Pons (tissue), 1 donor: Measurements from ENCODE around the gene TOP3B.
"Not testable (repeated sequence)": the region's sequence is repeated elsewhere in the genome, so short reads cannot be mapped to it uniquely, and the experiment has no call there.

Experiments used
- DNase-seq: peaks from one replicate; pipeline ENCODE4 v3.0.0-alpha.2; 2016; ENCODE audit warnings: low spot score

The TOP3B gene

DNA sequence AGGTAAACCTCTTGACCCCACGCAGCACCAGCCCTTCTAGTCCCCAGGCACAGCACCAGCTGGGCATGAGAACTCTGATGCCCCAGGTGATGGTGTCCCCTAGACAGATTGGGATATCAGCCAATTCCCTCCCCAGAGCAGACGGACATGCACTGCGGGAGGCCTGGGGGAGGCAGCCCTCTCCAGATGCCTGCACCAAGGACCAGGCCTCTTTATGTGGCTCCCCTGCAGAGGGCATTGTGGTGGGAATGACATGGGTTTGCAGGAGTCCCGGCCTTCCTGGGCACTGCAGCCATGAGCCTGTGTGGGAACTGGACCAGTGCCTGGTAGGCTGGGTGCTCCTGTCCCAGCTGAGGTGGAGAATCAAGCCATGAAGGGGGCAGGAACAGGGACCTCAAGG is 55.9 kb downstream of the TOP3B start:
- no peak for DNase-seq

DNA sequence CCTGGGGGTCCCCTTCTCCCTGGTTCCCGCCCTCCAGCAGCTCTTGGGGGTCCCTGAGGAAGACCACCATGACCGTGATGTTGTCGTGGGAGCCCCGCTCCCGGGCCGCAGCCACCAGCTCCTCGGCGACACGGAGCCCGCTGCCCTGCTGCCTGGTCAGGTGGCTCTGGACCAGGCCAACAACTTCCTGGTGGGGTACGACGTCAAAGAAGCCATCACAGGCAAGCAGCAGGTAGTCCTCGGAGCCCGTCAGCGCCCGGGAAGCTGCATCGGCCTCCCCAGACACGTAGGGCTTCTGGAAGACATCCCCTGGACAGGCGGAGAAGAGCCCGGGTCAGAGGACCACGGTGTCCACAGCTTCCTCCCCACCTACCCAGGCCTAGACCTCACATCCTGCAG is 59.4 kb downstream of the TOP3B start:
- DNase-seq, result no peak

DNA sequence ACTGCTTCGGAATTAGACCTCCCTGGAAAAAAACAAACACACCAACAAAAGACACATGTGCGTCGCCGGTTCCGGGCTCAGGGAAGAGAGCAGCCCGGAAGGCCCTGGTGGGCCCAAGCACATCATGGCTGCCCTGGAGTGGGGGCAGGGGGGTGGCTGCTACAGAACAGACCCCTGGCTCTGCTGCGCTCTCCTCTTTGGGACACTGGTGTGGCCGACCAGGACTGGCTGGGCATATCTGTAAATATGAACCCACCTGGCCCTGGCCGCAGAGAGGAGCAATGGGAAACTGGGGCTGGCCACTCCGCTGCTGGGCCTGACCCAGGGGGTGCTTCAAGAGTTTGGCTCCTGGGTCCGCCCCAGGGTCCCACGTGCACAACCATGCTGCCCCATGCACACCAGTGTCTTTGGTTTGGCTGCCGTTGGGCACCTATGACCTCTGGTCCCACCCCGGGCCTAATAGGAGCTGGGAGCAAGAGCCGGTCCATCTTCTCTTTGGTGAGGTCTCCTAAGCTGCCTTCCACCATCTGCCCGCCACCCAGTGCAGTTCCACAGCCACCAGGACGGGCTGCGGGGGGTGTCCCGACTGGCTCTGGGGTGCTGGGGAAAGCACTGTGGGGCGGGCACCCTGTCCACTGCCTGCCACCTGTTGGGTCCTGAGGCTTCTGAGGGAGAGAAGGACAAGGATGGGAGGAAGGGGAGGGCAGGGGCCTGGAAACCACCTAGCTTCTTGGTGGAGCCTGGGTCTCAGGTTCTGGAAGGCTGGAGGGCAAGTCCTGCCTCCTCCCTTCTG is 60.0 kb downstream of the TOP3B start:
- DNase-seq, result no peak

GRCh38 chr22:21921729-21922128 is 60.9 kb downstream of the TOP3B start:
- DNase-seq, result no peak

DNA sequence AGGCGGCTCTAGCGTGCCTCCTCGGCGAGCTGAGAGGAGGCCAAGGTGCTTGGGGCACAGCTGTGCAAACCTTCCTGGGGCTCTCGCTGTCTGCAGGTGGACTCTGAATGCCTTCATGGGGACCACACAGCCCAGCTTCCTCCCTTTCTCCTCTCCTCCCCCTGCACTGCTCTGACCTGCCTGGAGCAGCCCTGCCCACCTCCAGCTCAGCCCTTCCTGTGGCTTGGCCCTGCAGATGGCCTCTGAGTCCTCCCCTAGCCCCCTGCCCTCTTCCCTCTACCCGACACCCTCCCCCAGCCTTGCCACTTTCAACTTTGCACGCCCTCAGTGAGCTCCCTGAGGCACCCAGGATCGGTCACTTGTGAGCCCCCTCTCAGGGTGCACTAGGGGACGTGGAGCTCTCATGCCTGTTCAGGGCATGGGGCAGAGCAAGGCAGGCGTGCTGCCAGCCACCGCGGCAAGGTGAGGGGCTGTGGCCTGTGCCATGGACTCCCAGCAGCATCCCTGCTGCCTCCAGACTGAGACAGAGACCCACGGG is 61.3 kb downstream of the TOP3B start:
- no peak for DNase-seq

GRCh38 chr22:21920341-21921183 is 62.0 kb downstream of the TOP3B start:
- no peak for DNase-seq

- no peak for DNase-seq
Observed at GRCh38 chr22:21919526-21920307, 62.9 kb downstream of the TOP3B start.

DNA sequence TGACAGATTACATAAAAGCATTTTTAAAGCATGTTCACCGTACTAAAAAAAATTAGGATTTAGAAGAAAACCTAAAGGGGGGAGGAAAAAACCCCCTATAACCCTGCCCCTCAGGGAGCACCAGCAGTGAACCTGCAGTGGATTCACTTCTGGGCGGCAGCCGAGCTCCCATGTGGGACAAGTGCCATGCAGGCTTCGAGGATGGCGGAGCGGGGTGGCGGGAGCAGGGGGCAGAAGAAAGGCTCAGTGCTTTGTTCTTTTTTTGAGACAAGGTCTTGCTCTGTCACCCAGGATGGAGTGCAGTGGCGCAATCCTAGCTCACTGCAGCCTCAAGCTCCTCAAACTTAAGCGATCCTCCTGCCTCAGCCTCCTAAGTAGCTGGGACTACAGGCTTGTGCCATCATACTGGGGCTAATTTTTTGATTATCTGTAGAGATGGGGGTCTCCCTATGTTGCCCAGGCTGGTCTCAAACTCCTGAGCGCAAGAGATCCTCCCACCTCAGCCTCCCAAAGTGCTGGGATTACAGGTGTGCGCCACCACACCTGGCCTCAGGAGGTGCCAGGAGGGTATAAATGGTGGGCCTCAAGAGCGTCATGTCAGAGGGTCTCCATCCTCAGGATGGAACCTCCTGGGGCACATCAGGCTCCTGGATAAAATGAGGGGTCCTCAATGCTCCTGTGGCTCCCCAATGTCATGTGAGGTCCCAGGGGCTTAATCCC is 64.0 kb downstream of the TOP3B start:
- DNase-seq, result no peak

GRCh38 chr22:21917959-21918261 is 64.7 kb downstream of the TOP3B start:
- DNase-seq, result no peak

GRCh38 chr22:21917181-21917958 is 65.2 kb downstream of the TOP3B start:
- DNase-seq, result no peak

GRCh38 chr22:21916309-21916918 is 66.2 kb downstream of the TOP3B start:
- no peak for DNase-seq

- no peak for DNase-seq
Observed at GRCh38 chr22:21915624-21916308, 66.8 kb downstream of the TOP3B start.

DNA sequence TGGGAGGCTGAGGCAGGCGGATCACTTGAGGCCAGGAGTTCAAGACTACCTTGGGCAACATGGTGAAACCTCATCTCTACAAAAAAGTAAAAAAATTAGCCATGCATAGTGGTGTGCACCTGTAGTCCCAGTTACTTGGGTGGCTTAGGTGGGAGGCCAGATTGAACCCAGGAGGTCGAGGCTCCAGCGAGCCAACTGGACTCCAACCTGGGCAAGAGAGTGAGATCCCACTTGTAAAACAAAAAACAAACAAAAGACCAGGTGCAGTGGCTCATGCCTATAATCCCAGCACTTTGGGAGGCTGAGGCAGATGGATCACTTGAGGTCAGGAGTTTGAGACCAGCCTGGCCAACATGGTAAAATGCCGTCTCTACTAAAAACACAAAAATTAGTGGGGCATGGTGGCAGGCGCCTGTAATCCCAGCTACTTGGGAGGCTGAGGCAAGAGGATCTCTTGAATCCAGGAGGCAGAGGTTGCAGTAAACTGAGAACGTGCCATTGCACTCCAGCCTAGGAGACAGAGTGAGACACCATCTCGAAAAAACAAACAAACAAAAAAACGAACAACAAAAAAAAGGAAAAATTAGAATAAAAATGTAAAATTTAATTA is 68.4 kb downstream of the TOP3B start:
- not testable (repeated sequence) for DNase-seq

DNA sequence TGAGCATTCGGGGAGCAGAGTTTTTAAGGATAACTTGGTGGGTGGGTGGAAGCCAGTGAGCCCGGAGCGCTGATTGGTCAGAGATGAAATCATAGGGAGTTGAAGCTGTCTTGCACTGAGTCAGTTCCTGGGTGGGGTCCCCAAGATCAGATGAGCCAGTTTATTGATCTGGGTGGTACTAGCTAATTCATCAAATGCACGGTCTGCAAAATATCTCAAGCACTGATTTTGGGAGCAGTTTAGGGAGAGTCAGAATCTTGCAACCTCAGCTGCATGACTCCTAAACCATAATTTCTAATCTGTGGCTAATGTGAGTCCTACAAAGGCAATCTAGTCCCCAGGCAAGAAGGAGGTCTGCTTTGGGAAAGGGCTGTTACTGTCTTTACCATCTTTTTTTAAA is 72.2 kb downstream of the TOP3B start:
- DNase-seq, result not testable (repeated sequence)

DNA sequence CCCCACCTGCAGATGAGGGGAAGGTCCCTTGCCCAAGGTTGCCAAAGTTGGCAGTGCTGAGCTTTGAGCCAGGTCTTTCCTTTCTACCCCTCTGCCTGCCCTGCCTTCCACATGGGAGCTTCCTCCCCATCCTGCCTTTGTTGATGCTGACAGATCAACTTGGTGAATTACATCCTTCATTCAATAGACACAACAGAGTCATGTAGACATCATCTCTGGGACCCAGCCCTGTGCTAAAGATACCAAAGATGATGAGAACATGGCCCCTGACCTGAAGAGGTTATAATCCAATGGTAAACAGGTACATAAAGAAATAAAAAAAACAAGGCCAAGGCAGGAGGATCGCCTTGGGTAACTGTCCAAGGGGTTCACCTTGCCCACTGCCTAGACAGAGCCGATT is 72.7 kb downstream of the TOP3B start:
- no peak for DNase-seq

- no peak for DNase-seq
Observed at GRCh38 chr22:21907638-21908522, 74.7 kb downstream of the TOP3B start.
